Tibial artery (tissue), 4 donors: ENCODE results near the gene NEB.

Source experiments
- DNase-seq, 2 donors: peaks; one replicate each; pipeline ENCODE4 v3.0.0-alpha.2; 2019
- H3K27ac ChIP-seq, 2 donors: fragments of 200-600 bp; sonication (generic) in 1 of 2; 1 replicate in 1 of 2; 2 replicates in 1 of 2; pipeline ENCODE4 v1.5.1; 2018 to 2019; ENCODE audit warnings: mild to moderate bottlenecking in 1 of 2
- H3K27me3 ChIP-seq, 2 donors: fragments of 200-600 bp; sonication (generic) in 1 of 2; one replicate each; pipeline versions ENCODE4 v1.5.1 to v1.6.0; 2016 to 2019
- H3K36me3 ChIP-seq, 3 donors: fragments of 200-600 bp; sonication (generic) in 2 of 3; one replicate each; pipeline ENCODE4 v1.5.1; 2016 to 2019; ENCODE audit warnings: mild to moderate bottlenecking in 2 of 3
- H3K4me1 ChIP-seq, 4 donors: fragments of 200-600 bp; sonication (generic) in 2 of 4; 1 replicate in 3 of 4; 2 replicates in 1 of 4; pipeline ENCODE4 v1.5.1; 2016 to 2019
- H3K4me3 ChIP-seq, 2 donors: fragments of 200-600 bp; sonication (generic) in 1 of 2; 1 replicate in 1 of 2; 2 replicates in 1 of 2; pipeline ENCODE4 v1.5.1; 2018 to 2019; ENCODE audit warnings: mild to moderate bottlenecking in 2 of 2
- H3K9me3 ChIP-seq, 3 donors: fragments of 200-600 bp; sonication (generic) in 1 of 3; one replicate each; pipeline ENCODE4 v1.5.1; 2016 to 2019
- intact Hi-C: fragments of 100-400 bp; cut with DNase I; formaldehyde crosslinking; loops from one replicate; pipeline ENCODE4 v1.15.0; 2023; ENCODE audit warnings: low total_unique reads
- TF ChIP-seq, protein P1 (sequence below), 2 experiments: fragments of 200-600 bp in 1 of 2; fragments of 450-650 bp in 1 of 2; IDR thresholded peaks; one replicate each; pipeline ENCODE4 v1.5.1; 2017 to 2019; ENCODE audit warnings: antibody characterized with exemption in 2 of 2, mild to moderate bottlenecking in 1 of 2, moderate library complexity in 1 of 2

The NEB gene

DNA sequence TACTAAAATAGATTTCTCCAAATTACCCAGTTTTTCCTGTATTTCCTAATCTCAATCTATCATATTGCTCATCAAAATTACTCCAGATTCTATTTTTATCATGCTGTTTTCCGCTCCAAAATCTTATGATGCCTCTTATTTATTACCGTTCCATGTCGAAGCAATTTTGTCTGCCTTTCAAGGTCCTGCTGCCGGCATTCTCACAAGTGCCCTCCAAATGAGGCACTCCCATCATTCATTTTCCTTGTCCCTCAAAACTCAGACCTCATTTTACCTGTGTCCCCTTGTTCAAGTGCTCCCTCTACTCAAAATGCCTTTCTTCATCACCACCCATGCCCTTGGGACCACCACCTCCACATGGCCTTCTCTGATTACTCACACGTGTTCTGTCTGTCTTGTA lies 13.1 kb downstream of the NEB start:
- Histone ChIP-seq H3K27me3 (no peaks in the 10 kb centered on the region), H3K27ac (no peak overlapping the region), H3K4me1 (peaks cover 0 to 6% (median 0%) of the 10 kb centered on the region in 4 donors), H3K9me3 (no peaks in the 10 kb centered on the region), H3K4me3 (no peak overlapping the region), H3K36me3 (no peaks in the 10 kb centered on the region)
- no peak for DNase-seq
- intact Hi-C loops = no loop called here
- TF ChIP-seq, protein P1, sequence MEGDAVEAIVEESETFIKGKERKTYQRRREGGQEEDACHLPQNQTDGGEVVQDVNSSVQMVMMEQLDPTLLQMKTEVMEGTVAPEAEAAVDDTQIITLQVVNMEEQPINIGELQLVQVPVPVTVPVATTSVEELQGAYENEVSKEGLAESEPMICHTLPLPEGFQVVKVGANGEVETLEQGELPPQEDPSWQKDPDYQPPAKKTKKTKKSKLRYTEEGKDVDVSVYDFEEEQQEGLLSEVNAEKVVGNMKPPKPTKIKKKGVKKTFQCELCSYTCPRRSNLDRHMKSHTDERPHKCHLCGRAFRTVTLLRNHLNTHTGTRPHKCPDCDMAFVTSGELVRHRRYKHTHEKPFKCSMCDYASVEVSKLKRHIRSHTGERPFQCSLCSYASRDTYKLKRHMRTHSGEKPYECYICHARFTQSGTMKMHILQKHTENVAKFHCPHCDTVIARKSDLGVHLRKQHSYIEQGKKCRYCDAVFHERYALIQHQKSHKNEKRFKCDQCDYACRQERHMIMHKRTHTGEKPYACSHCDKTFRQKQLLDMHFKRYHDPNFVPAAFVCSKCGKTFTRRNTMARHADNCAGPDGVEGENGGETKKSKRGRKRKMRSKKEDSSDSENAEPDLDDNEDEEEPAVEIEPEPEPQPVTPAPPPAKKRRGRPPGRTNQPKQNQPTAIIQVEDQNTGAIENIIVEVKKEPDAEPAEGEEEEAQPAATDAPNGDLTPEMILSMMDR (IDR thresholded peaks at IDR 0.05) = no peak

DNA sequence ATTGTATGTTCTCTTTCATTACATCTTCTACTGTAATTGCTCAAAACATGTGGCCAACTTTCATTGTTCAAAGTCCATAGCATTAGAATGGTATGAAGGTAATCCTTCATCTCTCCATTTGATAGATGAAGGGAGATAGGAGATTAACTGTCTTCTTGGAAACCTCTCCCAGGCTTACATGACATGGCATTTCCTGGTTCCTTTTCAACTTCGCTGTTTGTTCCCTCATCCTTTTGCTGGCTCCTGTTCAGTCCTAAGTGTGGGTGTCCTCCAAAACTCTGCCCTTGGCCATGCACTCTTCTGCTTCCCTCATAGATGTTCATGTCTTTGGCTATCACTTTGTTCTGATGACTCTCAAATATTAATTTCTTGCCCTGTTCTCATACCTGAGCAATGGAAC lies 13.8 kb downstream of the NEB start:
- Histone ChIP-seq H3K4me3 (no peak overlapping the region), H3K36me3 (no peaks in the 10 kb centered on the region), H3K4me1 (peaks cover 0 to 8% (median 0%) of the 10 kb centered on the region in 4 donors), H3K27ac (no peak overlapping the region), H3K27me3 (no peaks in the 10 kb centered on the region), H3K9me3 (no peaks in the 10 kb centered on the region)
- TF ChIP-seq, protein P1 (IDR thresholded peaks at IDR 0.05) = no peak
- no peak for DNase-seq
- intact Hi-C loops = no loop called here

DNA sequence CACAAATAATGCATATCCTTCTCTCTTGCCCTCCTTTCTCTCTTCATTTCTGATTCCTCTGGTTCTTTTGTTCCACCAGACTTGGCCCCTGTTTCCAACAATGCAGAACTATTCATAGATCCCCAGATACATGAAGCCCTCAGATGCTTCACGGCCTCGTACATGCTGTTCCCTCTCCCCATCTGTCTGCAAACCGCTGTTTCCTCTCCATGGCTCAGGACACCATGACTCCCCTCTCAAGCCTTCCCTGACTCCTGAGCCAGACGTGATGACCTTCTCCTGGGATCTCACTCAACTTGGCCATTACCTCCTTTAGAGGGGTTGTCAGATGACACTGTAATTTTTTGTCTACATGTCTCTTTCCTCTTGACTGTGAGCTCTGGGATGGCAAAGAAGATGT lies 15.5 kb downstream of the NEB start:
- Histone ChIP-seq H3K36me3 (no peaks in the 10 kb centered on the region), H3K9me3 (no peaks in the 10 kb centered on the region), H3K27ac (no peak overlapping the region), H3K4me1 (peaks cover 0 to 8% (median 0%) of the 10 kb centered on the region in 4 donors), H3K4me3 (no peak overlapping the region), H3K27me3 (no peaks in the 10 kb centered on the region)
- intact Hi-C loops = no loop called here
- TF ChIP-seq, protein P1 (IDR thresholded peaks at IDR 0.05) = no peak
- DNase-seq = no peak

- TF ChIP-seq, protein P1 (IDR thresholded peaks at IDR 0.05) = no peak
- no peaks in the 10 kb centered on the region for H3K27me3 ChIP-seq
- no peak overlapping the region for H3K4me3 ChIP-seq
- H3K27ac ChIP-seq = no peak overlapping the region
- no peaks in the 10 kb centered on the region for H3K9me3 ChIP-seq
- intact Hi-C loops = no loop called here
- peaks cover 0 to 8% (median 0%) of the 10 kb centered on the region in 4 donors for H3K4me1 ChIP-seq
- DNase-seq = no peak
- H3K36me3 ChIP-seq = no peaks in the 10 kb centered on the region
Observed at GRCh38 chr2:151718247-151718646, 16.0 kb downstream of the NEB start.

GRCh38 chr2:151716721-151717120 lies 17.6 kb downstream of the NEB start:
- H3K4me1 ChIP-seq = peaks cover 0 to 8% (median 0%) of the 10 kb centered on the region in 4 donors
- H3K4me3 ChIP-seq = no peak overlapping the region
- H3K27me3 ChIP-seq = no peaks in the 10 kb centered on the region
- TF ChIP-seq, protein P1 (IDR thresholded peaks at IDR 0.05) = no peak
- no peaks in the 10 kb centered on the region for H3K9me3 ChIP-seq
- intact Hi-C loops = no loop called here
- no peaks in the 10 kb centered on the region for H3K36me3 ChIP-seq
- DNase-seq = no peak
- H3K27ac ChIP-seq = no peak overlapping the region

DNA sequence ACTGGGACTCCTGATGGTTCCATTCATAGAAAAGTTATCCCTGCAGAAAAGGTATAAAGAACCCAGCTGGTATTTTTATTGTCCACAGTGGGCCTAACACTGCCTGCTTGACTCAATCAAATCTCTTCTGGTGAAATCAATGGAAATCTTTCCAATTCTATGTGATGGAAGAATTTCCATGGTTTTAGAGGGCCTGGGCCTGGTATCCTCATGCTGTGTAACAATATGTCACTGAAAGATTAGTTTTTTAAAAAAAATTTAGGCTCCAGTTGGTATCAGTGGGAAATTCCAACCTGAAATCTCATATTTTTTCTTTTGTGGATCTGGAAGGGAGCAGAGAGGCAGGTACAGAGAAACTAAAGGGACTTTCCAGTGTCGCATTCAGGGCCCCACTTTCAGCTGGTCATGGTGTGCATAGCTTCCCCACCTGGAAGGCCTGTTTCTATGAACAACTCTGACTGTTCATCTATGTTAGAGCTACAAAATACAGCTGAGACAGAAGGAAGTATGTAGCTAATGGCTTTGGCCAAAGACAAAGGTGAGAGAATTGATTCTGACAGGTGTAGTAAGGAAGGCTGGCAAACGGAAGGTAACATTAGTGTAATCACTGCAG lies 20.9 kb downstream of the NEB start:
- Histone ChIP-seq H3K27ac (no peak overlapping the region), H3K4me3 (no peak overlapping the region), H3K9me3 (no peaks in the 10 kb centered on the region), H3K36me3 (no peaks in the 10 kb centered on the region), H3K27me3 (no peaks in the 10 kb centered on the region), H3K4me1 (peaks cover 0 to 8% (median 0%) of the 10 kb centered on the region in 4 donors)
- TF ChIP-seq, protein P1 (IDR thresholded peaks at IDR 0.05) = no peak
- intact Hi-C loops = no loop called here
- DNase-seq = no peak
